ENCODE measurements around the gene THOC6. TPM values are rescaled to one million over a fixed set of nuclear protein-coding genes. Genes with fewer than 3 reads are reported as not detected.

THOC6 gene
- total RNA-seq, 6 experiments from 2014 or later: 7.7 to 15.7 (median 9.7) TPM

DNA sequence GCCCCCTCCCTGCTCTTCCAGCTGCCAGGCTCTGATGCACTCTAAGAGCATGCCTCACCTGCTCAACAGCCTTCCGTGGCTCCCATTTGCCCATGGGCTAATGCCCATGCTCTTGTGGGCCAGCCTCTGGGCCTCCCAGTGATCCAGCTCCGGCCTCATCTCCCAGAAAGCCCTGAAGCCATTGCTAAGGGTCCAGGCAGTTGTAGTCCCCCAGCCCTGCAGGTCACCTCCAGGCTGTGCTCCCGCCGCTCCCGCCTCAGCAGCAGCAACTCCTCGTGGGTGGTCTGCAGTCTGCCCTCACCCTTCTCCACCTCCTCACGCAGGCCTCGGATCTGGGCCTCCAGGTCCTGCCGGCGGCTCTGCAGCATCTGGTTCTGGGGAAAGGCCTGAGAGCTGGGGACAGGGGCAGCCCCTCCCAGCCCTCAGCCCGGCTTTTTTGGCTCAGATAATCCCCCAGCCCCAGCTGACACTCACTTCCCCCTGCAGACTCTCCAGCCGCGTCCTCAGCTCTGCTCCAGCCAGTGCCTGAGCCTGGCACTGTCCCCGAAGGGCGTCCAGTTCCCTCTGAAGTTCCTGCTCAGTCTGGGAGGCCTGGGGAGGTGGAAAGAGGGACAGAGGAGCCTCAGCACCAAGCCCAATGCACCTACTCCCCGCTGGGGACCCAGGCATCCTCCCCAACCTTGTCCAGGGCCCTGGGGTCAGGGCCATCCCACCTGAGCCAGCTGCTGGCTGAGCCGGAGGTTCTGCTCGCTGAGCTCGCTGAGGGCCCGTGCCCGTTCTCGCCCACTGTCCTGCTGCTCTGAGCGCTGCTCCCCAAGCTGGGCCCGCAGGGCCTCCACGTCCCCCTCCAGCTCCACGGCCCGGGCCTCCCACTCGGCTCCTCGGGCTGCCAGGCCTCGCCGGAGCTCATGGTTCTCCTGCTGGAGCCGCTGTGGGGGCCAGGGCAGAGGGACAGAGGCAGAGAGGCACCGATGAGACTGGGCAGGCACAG, 6.7 kb downstream of the THOC6 start:
- peaks cover 0 to 8% (median 0%) of the 10 kb centered on the region in 4 donors for H3K4me1 ChIP-seq
- H3K27ac ChIP-seq: no peak overlapping the region
- peaks cover 0 to 6% (median 0%) of the 10 kb centered on the region in 4 donors for H3K36me3 ChIP-seq
- intact Hi-C loops (cut with DNase I): no loop called here
- ATAC-seq: no peak
- WGBS (ENCODE audit: insufficient coverage, low coverage, low lambda C conversion rate, missing lambda C conversion rate): 58% methylated on average over 7 of the region's 33 CpGs
- no peak overlapping the region for H3K4me3 ChIP-seq
- no peaks in the 10 kb centered on the region for H3K9me3 ChIP-seq
- H3K27me3 ChIP-seq: peaks cover 0 to 4% of the 10 kb centered on the region in 2 donors
- no peak for DNase-seq
- TF ChIP-seq POLR2A (IDR thresholded peaks at IDR 0.05): no peak
- TF ChIP-seq, protein P1, sequence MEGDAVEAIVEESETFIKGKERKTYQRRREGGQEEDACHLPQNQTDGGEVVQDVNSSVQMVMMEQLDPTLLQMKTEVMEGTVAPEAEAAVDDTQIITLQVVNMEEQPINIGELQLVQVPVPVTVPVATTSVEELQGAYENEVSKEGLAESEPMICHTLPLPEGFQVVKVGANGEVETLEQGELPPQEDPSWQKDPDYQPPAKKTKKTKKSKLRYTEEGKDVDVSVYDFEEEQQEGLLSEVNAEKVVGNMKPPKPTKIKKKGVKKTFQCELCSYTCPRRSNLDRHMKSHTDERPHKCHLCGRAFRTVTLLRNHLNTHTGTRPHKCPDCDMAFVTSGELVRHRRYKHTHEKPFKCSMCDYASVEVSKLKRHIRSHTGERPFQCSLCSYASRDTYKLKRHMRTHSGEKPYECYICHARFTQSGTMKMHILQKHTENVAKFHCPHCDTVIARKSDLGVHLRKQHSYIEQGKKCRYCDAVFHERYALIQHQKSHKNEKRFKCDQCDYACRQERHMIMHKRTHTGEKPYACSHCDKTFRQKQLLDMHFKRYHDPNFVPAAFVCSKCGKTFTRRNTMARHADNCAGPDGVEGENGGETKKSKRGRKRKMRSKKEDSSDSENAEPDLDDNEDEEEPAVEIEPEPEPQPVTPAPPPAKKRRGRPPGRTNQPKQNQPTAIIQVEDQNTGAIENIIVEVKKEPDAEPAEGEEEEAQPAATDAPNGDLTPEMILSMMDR (IDR thresholded peaks at IDR 0.05): no peak

DNA sequence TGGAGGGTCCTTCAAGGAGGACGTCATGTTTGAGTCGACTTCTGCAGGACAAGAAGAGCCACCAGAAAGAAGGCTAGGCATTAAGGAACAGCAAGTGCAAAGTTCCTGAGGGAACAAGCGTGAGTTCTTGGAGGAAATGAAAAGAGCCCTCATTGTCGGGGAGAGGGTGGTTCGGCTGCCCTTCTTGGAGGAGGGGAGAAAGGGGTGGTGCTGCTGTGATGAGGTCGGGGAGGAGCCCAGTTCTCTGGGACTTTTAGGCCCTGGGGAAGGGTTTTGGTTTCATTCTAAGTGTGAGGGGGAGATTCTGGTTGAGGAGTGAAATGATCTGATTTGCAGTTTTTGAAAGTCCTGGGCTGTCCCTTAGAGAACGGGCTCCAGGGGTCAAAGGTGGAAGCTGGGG, 8.8 kb downstream of the THOC6 start:
- DNase-seq: no peak
- no peak overlapping the region for H3K27ac ChIP-seq
- H3K4me3 ChIP-seq: no peak overlapping the region
- H3K36me3 ChIP-seq: no peaks in the 10 kb centered on the region
- 21% methylated on average over 7 of the region's 7 CpGs for WGBS (ENCODE audit: insufficient coverage, low coverage, low lambda C conversion rate, missing lambda C conversion rate)
- H3K9me3 ChIP-seq: no peaks in the 10 kb centered on the region
- peaks cover 0 to 14% of the 10 kb centered on the region in 2 donors for H3K27me3 ChIP-seq
- no peak for ATAC-seq
- TF ChIP-seq, protein P1 (IDR thresholded peaks at IDR 0.05): no peak
- no peak for TF ChIP-seq POLR2A (IDR thresholded peaks at IDR 0.05)
- intact Hi-C loops (cut with DNase I): no loop called here
- H3K4me1 ChIP-seq: peaks cover 0 to 11% (median 0%) of the 10 kb centered on the region in 4 donors

DNA sequence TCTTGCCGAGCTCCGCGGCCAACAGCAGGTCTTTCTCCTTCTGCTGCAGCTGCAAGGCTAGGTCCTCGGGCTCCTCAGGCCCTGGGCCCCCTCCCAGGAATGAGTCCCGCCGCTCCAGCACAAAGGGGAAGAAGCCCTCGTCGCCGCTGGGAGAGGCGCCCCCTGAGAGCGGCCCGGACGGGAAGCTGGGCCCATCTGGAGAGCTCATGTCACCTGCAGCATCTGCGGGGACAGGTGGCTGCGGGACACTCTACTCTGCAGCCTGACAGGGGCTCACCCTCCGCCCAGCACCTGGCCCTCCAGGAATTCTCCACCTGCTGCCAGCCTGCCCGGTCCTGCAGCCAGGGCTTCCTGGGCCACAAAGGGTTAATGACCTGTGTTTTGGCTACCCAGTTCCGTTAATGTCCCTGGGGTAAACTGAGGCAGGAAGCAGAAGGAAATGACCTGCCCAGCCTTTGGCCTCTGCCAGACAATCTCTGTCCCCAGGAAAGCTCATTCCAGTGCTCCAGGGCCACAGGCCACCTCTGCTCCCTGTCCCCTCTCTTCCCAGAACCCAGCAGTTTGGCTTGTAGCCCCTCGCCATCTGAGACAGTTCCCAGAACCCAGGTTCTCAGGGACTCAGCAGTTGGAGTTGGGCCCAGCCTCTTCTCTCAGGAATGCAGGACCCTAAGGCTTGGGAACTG, 11.6 kb downstream of the THOC6 start:
- 27% methylated on average over 2 of the region's 19 CpGs for WGBS (ENCODE audit: insufficient coverage, low coverage, low lambda C conversion rate, missing lambda C conversion rate)
- TF ChIP-seq, protein P1 (IDR thresholded peaks at IDR 0.05): no peak
- no peak for TF ChIP-seq POLR2A (IDR thresholded peaks at IDR 0.05)
- H3K27me3 ChIP-seq: peaks cover 0 to 15% of the 10 kb centered on the region in 2 donors
- H3K4me3 ChIP-seq: no peak overlapping the region
- no peak overlapping the region for H3K27ac ChIP-seq
- peaks cover 0 to 3% (median 0%) of the 10 kb centered on the region in 4 donors for H3K4me1 ChIP-seq
- ATAC-seq: no peak
- no peak for DNase-seq
- H3K36me3 ChIP-seq: no peaks in the 10 kb centered on the region
- no peaks in the 10 kb centered on the region for H3K9me3 ChIP-seq
- intact Hi-C loops (cut with DNase I): no loop called here

DNA sequence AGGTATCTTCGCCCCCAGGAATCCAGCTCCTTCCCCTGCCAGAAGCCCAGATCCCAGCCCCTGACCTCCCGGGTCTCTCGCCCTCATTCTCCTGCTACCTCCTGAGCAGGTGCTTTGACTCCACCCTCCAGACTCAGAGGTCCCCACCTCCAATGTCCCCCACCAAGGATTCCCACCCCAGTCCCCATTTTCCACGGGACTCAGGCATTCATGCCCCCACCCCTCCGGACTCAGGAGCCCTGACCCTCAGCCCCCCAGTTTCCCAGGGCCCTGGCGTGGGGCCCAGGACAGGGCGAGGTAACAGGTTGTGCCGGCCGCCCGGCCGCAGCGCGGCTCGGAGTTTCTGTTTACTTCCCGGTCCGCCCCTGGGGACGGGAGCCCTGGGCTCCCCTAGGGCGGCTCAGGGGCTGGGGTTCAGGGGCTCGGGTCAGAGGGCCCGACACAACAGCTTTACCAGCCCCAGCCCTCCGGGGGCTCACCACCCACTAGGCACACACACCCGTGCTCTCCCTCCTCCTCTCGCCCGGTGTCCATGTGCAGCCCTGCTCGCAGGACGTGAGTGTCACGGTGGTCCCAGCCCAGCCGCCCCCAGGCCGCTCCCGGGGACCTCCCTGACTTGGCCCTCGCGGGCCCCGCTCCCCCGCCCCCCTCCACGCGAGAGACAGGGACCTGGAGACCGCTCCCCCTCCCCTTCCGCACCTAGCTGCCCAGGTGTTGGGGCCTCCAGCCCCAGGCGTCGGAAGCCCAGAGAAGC, 12.3 kb downstream of the THOC6 start:
- H3K4me1 ChIP-seq: peaks cover 0 to 3% (median 0%) of the 10 kb centered on the region in 4 donors
- WGBS (ENCODE audit: insufficient coverage, low coverage, low lambda C conversion rate, missing lambda C conversion rate): 2% methylated on average over 7 of the region's 40 CpGs
- TF ChIP-seq, protein P1 (IDR thresholded peaks at IDR 0.05): no peak
- TF ChIP-seq POLR2A (IDR thresholded peaks at IDR 0.05): no peak
- H3K27ac ChIP-seq: no peak overlapping the region
- H3K27me3 ChIP-seq: peaks cover 0 to 15% of the 10 kb centered on the region in 2 donors
- peak in 2 of 4 donors; percentile 5 to 29 for ATAC-seq
- H3K4me3 ChIP-seq: no peak overlapping the region
- H3K36me3 ChIP-seq: no peaks in the 10 kb centered on the region
- intact Hi-C loops (cut with DNase I): no loop called here
- H3K9me3 ChIP-seq: no peaks in the 10 kb centered on the region
- no peak for DNase-seq
